ENCODE results near the gene GAMT. TPM values are rescaled to one million over a fixed set of nuclear protein-coding genes. Genes with fewer than 3 reads are reported as not detected.
"Not testable (repeated sequence)": the region's sequence is repeated elsewhere in the genome, so short reads cannot be mapped to it uniquely, and the experiment has no call there.

GAMT gene
- total RNA-seq, 3 donors from 2014 or later: 23.6 to 40.0 (median 30.3) TPM

GRCh38 chr19:1441022-1441426, 39.7 kb upstream of the GAMT start:
- intact Hi-C loops (cut with DNase I; ENCODE audit: low total_unique reads): loop anchor here (10.0 kb wide), 1 partner anchor 166 kb away; the partner anchor contains the start of gene FAM174C
- DNase-seq (ENCODE audit: low spot score in 2 of 2): no peak

GRCh38 chr19:1440418-1440801, 39.1 kb upstream of the GAMT start:
- Histone ChIP-seq H3K36me3 (peaks cover 8% of the 10 kb centered on the region), H3K27me3 (peaks cover 0 to 2% of the 10 kb centered on the region in 2 donors), H3K27ac (no peak overlapping the region), H3K9me3 (no peaks in the 10 kb centered on the region), H3K4me3 (peak overlapping the region in 1 of 3 donors; percentile 94), H3K4me1 (peaks cover 9 to 15% of the 10 kb centered on the region in 2 donors)
- intact Hi-C loops (cut with DNase I; ENCODE audit: low total_unique reads): loop anchor here (10.0 kb wide), 1 partner anchor 166 kb away; the partner anchor contains the start of gene FAM174C
- no peak for TF ChIP-seq POLR2AphosphoS5 (IDR thresholded peaks at IDR 0.05)
- no peak for DNase-seq (ENCODE audit: low spot score in 2 of 2)

More at GRCh38 chr19:1441022-1441426, 39.7 kb upstream of the GAMT start:
- Histone ChIP-seq H3K27me3 (peaks cover 6 to 8% of the 10 kb centered on the region in 2 donors), H3K36me3 (peaks cover 8% of the 10 kb centered on the region), H3K4me3 (no peak overlapping the region), H3K27ac (no peak overlapping the region), H3K9me3 (no peaks in the 10 kb centered on the region), H3K4me1 (peaks cover 11 to 17% of the 10 kb centered on the region in 2 donors)
- TF ChIP-seq CTCF (IDR thresholded peaks at IDR 0.05): no peak
- no peak for TF ChIP-seq POLR2A (IDR thresholded peaks at IDR 0.05)
- no peak for TF ChIP-seq POLR2AphosphoS5 (IDR thresholded peaks at IDR 0.05)

- H3K27me3 ChIP-seq; DNase-seq (ENCODE audit: low spot score in 2 of 2); H3K9me3 ChIP-seq; H3K36me3 ChIP-seq: not testable (repeated sequence)
- H3K4me3 ChIP-seq: peak overlapping the region; percentile 90 to 96 (median 94)
- H3K27ac ChIP-seq: peak overlapping the region in 1 of 2 donors; percentile 95
- intact Hi-C loops (cut with DNase I; ENCODE audit: low total_unique reads): loop anchor here (10.0 kb wide), 1 partner anchor 165 kb away; the partner anchor contains the start of gene FAM174C
- H3K4me1 ChIP-seq: peaks cover 6 to 15% of the 10 kb centered on the region in 2 donors
Observed at GRCh38 chr19:1439525-1440417, 38.4 kb upstream of the GAMT start.

GRCh38 chr19:1438933-1439354, 37.6 kb upstream of the GAMT start:
- Histone ChIP-seq H3K4me1 (peaks cover 6 to 15% of the 10 kb centered on the region in 2 donors), H3K36me3 (peaks cover 8% of the 10 kb centered on the region), H3K27me3 (no peaks in the 10 kb centered on the region), H3K27ac (peak overlapping the region; percentile 95 to 97), H3K9me3 (no peaks in the 10 kb centered on the region), H3K4me3 (peak overlapping the region; percentile 90 to 96 (median 94))
- no peak for DNase-seq (ENCODE audit: low spot score in 2 of 2)
- intact Hi-C loops (cut with DNase I; ENCODE audit: low total_unique reads): no loop called here
- TF ChIP-seq POLR2A (IDR thresholded peaks at IDR 0.05) (no peak), CTCF (IDR thresholded peaks at IDR 0.05) (no peak), POLR2AphosphoS5 (IDR thresholded peaks at IDR 0.05) (no peak)

GRCh38 chr19:1438035-1438932, 36.9 kb upstream of the GAMT start, which contains the start of gene RPS15:
Gene RPS15, plus strand, starts transcription at chr19:1438396. Its CDS starts 30 bp downstream, at chr19:1438426.
- intact Hi-C loops (cut with DNase I; ENCODE audit: low total_unique reads): no loop called here
- H3K9me3 ChIP-seq: no peaks in the 10 kb centered on the region
- peaks cover 6 to 15% of the 10 kb centered on the region in 2 donors for H3K4me1 ChIP-seq
- TF ChIP-seq POLR2A (IDR thresholded peaks at IDR 0.05) (peak; percentile 86), CTCF (IDR thresholded peaks at IDR 0.05) (peak; percentile 88 to 98 (median 90)), POLR2AphosphoS5 (IDR thresholded peaks at IDR 0.05) (peak; percentile 98 to 99 (median 99))
- H3K4me3 ChIP-seq: peak within 1 kb of the TSS; percentile 90 to 96 (median 94)
- H3K27ac ChIP-seq: peak within 1 kb of the TSS; percentile 95 to 97
- DNase-seq (ENCODE audit: low spot score in 2 of 2): peak; percentile 90 to 97
- peaks cover 13% of the 10 kb centered on the region for H3K36me3 ChIP-seq
- no peaks in the 10 kb centered on the region for H3K27me3 ChIP-seq
